Endodermal cell (in vitro differentiated cells): Measurements from ENCODE around the gene HSP90AB1. TPM values are rescaled to one million over a fixed set of nuclear protein-coding genes. Genes with fewer than 3 reads are reported as not detected.

Source experiments
- DNase-seq: peaks from one replicate; pipeline ENCODE4 v3.0.0-alpha.2; 2017
- H3K27ac ChIP-seq: 2 replicates; pipeline ENCODE4 v1.5.1; 2013; ENCODE audit warnings: mild to moderate bottlenecking, low read depth, low read length, moderate library complexity
- H3K27me3 ChIP-seq: 2 replicates; pipeline ENCODE4 v1.6.1; 2013; ENCODE audit warnings: mild to moderate bottlenecking, low read length, moderate library complexity; ENCODE audit not compliant: insufficient read depth, control insufficient read depth, poor library complexity, severe bottlenecking
- H3K36me3 ChIP-seq: 2 replicates; pipeline ENCODE4 v1.7.0; 2013; ENCODE audit warnings: mild to moderate bottlenecking, low read length, moderate library complexity; ENCODE audit not compliant: control insufficient read depth, insufficient read depth
- H3K4me1 ChIP-seq: one replicate; pipeline ENCODE4 v1.7.0; 2013; ENCODE audit warnings: low read length; ENCODE audit not compliant: control insufficient read depth, insufficient read depth
- H3K4me3 ChIP-seq: 2 replicates; pipeline ENCODE4 v1.5.1; 2013; ENCODE audit warnings: mild to moderate bottlenecking, low read length, moderate library complexity
- H3K9ac ChIP-seq: 2 replicates; pipeline ENCODE4 v1.6.1; 2013; ENCODE audit warnings: mild to moderate bottlenecking, low read length, moderate library complexity; ENCODE audit not compliant: poor library complexity, severe bottlenecking; ENCODE audit errors: extremely low read depth
- H3K9me3 ChIP-seq: 2 replicates; pipeline ENCODE4 v1.6.1; 2013; ENCODE audit warnings: mild to moderate bottlenecking, low read length, moderate library complexity; ENCODE audit not compliant: control insufficient read depth
- H3K27ac Mint-ChIP-seq: 2 replicates; pipeline ENCODE4 v1.8.0; 2020; ENCODE audit warnings: mixed read lengths
- H3K27me3 Mint-ChIP-seq: 2 replicates; pipeline ENCODE4 v1.8.0; 2021; ENCODE audit warnings: mild to moderate bottlenecking, mixed read lengths; ENCODE audit not compliant: insufficient read depth
- H3K36me3 Mint-ChIP-seq: 2 replicates; pipeline ENCODE4 v1.8.0; 2020; ENCODE audit warnings: low read depth, mixed read lengths
- H3K4me1 Mint-ChIP-seq: 2 replicates; pipeline ENCODE4 v1.8.0; 2020; ENCODE audit warnings: mixed read lengths
- H3K4me3 Mint-ChIP-seq: 2 replicates; pipeline ENCODE4 v1.8.0; 2020; ENCODE audit warnings: mild to moderate bottlenecking, moderate library complexity, mixed read lengths
- H3K9me3 Mint-ChIP-seq: 2 replicates; pipeline ENCODE4 v1.8.0; 2020; ENCODE audit warnings: mild to moderate bottlenecking, mixed read lengths
- CTCF ChIP-seq: fragments of 200-600 bp; sonication (generic); conservative IDR thresholded peaks from 2 replicates; pipeline ENCODE4 v1.5.0; 2021; ENCODE audit warnings: antibody characterized with exemption, mild to moderate bottlenecking
- WGBS, 2 experiments: methylation state at CpG; one replicate each; pipeline versions ENCODE4 v1.1.5 to v1.1.7; 2013; ENCODE audit warnings: missing lambda C conversion rate in 2 of 2, mixed read lengths in 1 of 2; ENCODE audit not compliant: insufficient coverage in 1 of 2, insufficient read length in 1 of 2; 5-methylcytosine and 5-hydroxymethylcytosine counted together
- total RNA-seq, 2 donors: library from RNA; stranded (reverse); fragmentation: NEBNext Ultra II Directional in 1 of 2; extraction: Animal tissue kit (Norgen Biotek cat#: 25700) in 1 of 2; gene quantifications; 2 replicates in 1 of 2; 3 replicates in 1 of 2; pipeline ENCODE4 v1.2.1, GENCODE V29; 2021

Gene HSP90AB1
- total RNA-seq, 2 donors from 2014 or later = 1,356 to 1,422 TPM

GRCh38 chr6:44294832-44295791 is 48.2 kb downstream of the HSP90AB1 start:
- Histone ChIP-seq H3K27ac (no peak overlapping the region), H3K4me1 (no peaks in the 10 kb centered on the region), H3K36me3 (peaks cover 4% of the 10 kb centered on the region), H3K9ac (no peak overlapping the region), H3K9me3 (no peaks in the 10 kb centered on the region), H3K27me3 (peaks cover 74% of the 10 kb centered on the region), H3K4me3 (no peak overlapping the region)
- TF ChIP-seq CTCF = no peak
- no peak for DNase-seq
- WGBS, 2 experiments = 76 to 84% methylated on average over 7 of the region's 7 CpGs
- no peak overlapping the region for H3K27ac Mint-ChIP-seq
- H3K4me3 Mint-ChIP-seq = no peak overlapping the region
- H3K27me3 Mint-ChIP-seq = peaks cover 77% of the 10 kb centered on the region
- H3K9me3 Mint-ChIP-seq = no peaks in the 10 kb centered on the region
- H3K36me3 Mint-ChIP-seq = peaks cover 8% of the 10 kb centered on the region
- H3K4me1 Mint-ChIP-seq = peaks cover 6% of the 10 kb centered on the region

- Histone ChIP-seq H3K36me3 (peaks cover 18% of the 10 kb centered on the region), H3K4me3 (peak overlapping the region; percentile 81), H3K27ac (no peak overlapping the region), H3K27me3 (peaks cover 51% of the 10 kb centered on the region), H3K9ac (no peak overlapping the region), H3K4me1 (no peaks in the 10 kb centered on the region), H3K9me3 (no peaks in the 10 kb centered on the region)
- peaks cover 61% of the 10 kb centered on the region for H3K27me3 Mint-ChIP-seq
- WGBS, 2 experiments = 1% methylated on average over 23 to 86 of the region's 86 CpGs
- peak; percentile 85 for DNase-seq
- peaks cover 31% of the 10 kb centered on the region for H3K36me3 Mint-ChIP-seq
- H3K4me3 Mint-ChIP-seq = peak overlapping the region; percentile 60
- H3K4me1 Mint-ChIP-seq = peaks cover 6% of the 10 kb centered on the region
- TF ChIP-seq CTCF = no peak
- no peak overlapping the region for H3K27ac Mint-ChIP-seq
- H3K9me3 Mint-ChIP-seq = no peaks in the 10 kb centered on the region
These were observed 50.5 kb downstream of the HSP90AB1 start for GRCh38 chr6:44297063-44298038.

GRCh38 chr6:44298055-44298803 is 51.3 kb downstream of the HSP90AB1 start:
- H3K27me3 Mint-ChIP-seq = peaks cover 53% of the 10 kb centered on the region
- peak overlapping the region; percentile 60 for H3K4me3 Mint-ChIP-seq
- peaks cover 6% of the 10 kb centered on the region for H3K4me1 Mint-ChIP-seq
- H3K9me3 Mint-ChIP-seq = no peaks in the 10 kb centered on the region
- peaks cover 36% of the 10 kb centered on the region for H3K36me3 Mint-ChIP-seq
- H3K4me1 ChIP-seq = no peaks in the 10 kb centered on the region
- H3K27ac ChIP-seq = no peak overlapping the region
- WGBS, 2 experiments = 58 to 62% methylated on average over 18 to 20 of the region's 20 CpGs
- H3K9ac ChIP-seq = no peak overlapping the region
- no peaks in the 10 kb centered on the region for H3K9me3 ChIP-seq
- H3K4me3 ChIP-seq = peak overlapping the region; percentile 81
- peaks cover 44% of the 10 kb centered on the region for H3K27me3 ChIP-seq
- H3K36me3 ChIP-seq = peaks cover 26% of the 10 kb centered on the region
- peak; percentile 66 for DNase-seq
- no peak overlapping the region for H3K27ac Mint-ChIP-seq
- peak; percentile 55 for TF ChIP-seq CTCF
